Activated T-helper 17 cell treated with anti-CD3 and anti-CD28 coated beads, Interleukin-2, amount 50 U/mL, for 72 hours (primary cell): ENCODE results near the gene SMAP1. TPM values are rescaled to one million over a fixed set of nuclear protein-coding genes. Genes with fewer than 3 reads are reported as not detected.

ENCODE experiments used
- ATAC-seq: fragments of 150-1000 bp; cut with Tn5 transposase; replicated peaks from 2 replicates; pipeline ENCODE4 v1.10.0; 2021; ENCODE audit warnings: mild to moderate bottlenecking, moderate library complexity
- H3K27ac Mint-ChIP-seq: one replicate; pipeline ENCODE4 v1.8.0; 2022; ENCODE audit warnings: mixed read lengths
- H3K27me3 Mint-ChIP-seq: one replicate; pipeline ENCODE4 v1.8.0; 2022; ENCODE audit warnings: mixed read lengths
- H3K36me3 Mint-ChIP-seq: one replicate; pipeline ENCODE4 v1.8.0; 2022; ENCODE audit warnings: low read depth, mild to moderate bottlenecking, mixed read lengths
- H3K4me1 Mint-ChIP-seq: one replicate; pipeline ENCODE4 v1.8.0; 2022; ENCODE audit warnings: mixed read lengths
- H3K4me3 Mint-ChIP-seq: one replicate; pipeline ENCODE4 v1.8.0; 2022; ENCODE audit warnings: mild to moderate bottlenecking, mixed read lengths
- H3K9me3 Mint-ChIP-seq: one replicate; pipeline ENCODE4 v1.8.0; 2022; ENCODE audit warnings: mixed read lengths
- total RNA-seq, 2 donors: library from RNA; stranded (reverse); gene quantifications; one replicate each; pipeline ENCODE4 v1.2.3, GENCODE V29; 2022

Gene SMAP1
- total RNA-seq, 2 donors from 2014 or later, result 24.0 to 39.5 TPM

DNA sequence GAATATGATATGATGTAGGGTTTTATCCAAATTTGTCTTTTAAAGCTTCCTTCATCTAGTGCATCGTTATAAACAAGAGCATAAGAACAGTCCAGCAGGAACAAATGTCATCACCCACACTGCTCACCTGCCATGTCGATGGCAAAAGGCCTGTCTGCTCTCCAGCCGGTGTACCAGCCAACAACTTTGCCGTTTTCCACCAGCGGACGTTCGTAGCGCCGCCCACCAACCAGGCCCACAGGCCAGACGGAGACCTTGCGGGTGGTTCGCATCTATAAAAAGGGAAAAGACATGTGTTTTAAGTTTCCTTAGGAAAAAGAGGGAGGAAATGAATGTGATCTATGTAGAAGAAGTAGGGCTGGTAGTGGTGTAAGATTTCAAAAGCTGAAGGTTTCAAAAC is 226.3 kb downstream of the SMAP1 start:
- no peaks in the 10 kb centered on the region for H3K4me1 Mint-ChIP-seq
- peaks cover 12% of the 10 kb centered on the region for H3K27me3 Mint-ChIP-seq
- no peak for ATAC-seq
- no peak overlapping the region for H3K27ac Mint-ChIP-seq
- no peaks in the 10 kb centered on the region for H3K36me3 Mint-ChIP-seq
- no peaks in the 10 kb centered on the region for H3K9me3 Mint-ChIP-seq
- H3K4me3 Mint-ChIP-seq, result no peak overlapping the region

DNA sequence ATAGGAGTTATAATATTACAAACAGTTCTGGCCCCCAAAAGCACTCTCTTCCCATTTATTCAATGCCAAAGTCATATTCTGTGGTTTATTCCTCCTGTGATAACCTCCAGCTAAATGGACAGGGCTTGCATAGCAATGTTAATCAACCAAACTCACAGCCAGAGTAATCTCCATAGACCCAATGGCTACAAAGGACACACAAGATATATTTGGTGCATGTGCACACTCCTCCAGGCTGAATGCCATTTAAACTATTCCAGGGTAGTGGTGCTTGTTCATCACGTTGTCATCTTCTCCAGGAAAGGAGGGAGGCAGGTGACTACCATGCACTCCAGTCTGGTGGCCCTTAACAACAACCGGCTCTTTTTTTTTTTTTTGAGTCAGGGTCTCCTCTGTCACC is 232.4 kb downstream of the SMAP1 start:
- ATAC-seq, result no peak
- no peak overlapping the region for H3K27ac Mint-ChIP-seq
- no peaks in the 10 kb centered on the region for H3K4me1 Mint-ChIP-seq
- H3K36me3 Mint-ChIP-seq, result no peaks in the 10 kb centered on the region
- peaks cover 9% of the 10 kb centered on the region for H3K27me3 Mint-ChIP-seq
- H3K9me3 Mint-ChIP-seq, result no peaks in the 10 kb centered on the region
- H3K4me3 Mint-ChIP-seq, result no peak overlapping the region

DNA sequence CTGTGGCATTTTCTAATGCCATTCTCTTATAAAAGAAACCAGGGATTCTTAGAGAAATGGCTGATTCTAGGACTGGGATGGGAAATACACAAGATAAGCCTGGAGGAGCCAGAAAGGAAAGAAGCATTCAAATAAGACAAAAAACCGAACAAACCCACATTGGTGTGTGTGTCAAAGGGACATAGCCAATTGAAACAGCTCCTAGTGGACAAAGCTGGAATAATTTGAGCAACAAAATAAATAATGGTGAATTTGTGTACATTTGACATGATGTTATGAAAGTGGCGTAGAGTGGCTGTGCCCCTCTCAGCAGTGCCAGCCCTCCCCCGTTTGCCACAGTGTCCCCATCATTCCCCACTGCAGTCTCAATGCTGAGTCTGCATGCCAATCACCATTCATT is 233.6 kb downstream of the SMAP1 start:
- Mint-ChIP-seq H3K4me1 (no peaks in the 10 kb centered on the region), H3K36me3 (no peaks in the 10 kb centered on the region), H3K4me3 (no peak overlapping the region), H3K9me3 (no peaks in the 10 kb centered on the region), H3K27me3 (peaks cover 9% of the 10 kb centered on the region), H3K27ac (no peak overlapping the region)
- ATAC-seq, result no peak

DNA sequence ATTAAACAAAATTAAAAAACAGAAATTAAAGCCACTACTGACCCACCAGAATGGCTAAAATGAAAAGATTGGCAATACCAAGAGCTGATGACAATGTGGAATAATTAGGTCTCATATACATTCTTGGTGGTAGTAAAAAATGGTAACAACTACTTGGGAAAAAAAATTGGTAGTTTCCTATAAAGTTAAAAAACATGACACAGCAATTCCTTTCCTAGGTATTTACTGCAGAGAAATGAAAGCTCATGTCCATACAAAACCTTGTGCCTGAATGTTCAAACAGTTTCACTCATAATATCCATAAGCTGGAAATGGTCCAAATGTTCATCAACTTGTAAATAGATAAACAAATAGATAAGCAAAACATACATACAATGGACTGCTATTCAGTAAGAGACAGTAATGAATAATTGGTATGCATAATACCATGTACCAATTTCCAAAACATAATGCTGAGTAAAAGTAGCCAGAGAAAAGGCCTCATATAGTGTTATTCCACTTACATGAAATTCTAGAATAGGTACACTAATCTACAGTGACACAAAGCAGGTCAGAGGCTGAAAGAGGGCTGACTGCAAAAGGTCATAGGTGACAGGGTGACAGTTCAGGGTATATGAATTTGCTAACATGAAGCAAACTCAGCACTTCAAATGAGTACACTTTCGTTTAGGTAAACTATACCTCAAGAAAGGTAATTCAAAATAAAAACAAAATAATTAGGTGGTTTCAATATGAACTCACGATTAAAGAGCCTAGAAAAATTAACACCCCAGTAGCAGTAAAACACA is 236.2 kb downstream of the SMAP1 start:
- H3K4me3 Mint-ChIP-seq, result no peak overlapping the region

DNA sequence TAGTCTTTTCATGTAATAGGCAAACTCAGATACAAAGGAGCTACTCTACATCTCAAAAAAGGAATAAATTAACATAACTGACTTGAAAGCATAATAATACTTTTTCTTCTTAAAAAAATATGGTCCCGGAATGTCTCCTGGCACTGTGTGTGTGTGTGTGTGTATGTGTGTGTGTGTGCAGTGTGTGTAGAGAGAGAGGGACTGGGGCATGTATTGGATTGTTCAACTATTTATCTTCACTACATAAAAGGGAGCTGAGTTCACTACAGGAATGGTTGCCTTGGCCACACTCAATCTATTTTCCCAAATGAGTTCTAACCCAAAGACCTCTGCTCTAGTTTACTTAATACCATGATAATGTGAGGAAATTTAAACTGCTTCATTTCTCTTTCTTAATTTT is 238.1 kb downstream of the SMAP1 start:
- no peak for ATAC-seq
- Mint-ChIP-seq H3K27me3 (peaks cover 6% of the 10 kb centered on the region), H3K4me1 (no peaks in the 10 kb centered on the region), H3K36me3 (no peaks in the 10 kb centered on the region), H3K27ac (no peak overlapping the region), H3K4me3 (no peak overlapping the region), H3K9me3 (no peaks in the 10 kb centered on the region)

More for the DNA sequence above, 236.2 kb downstream of the SMAP1 start:
- Mint-ChIP-seq H3K36me3 (no peaks in the 10 kb centered on the region), H3K27me3 (peaks cover 6% of the 10 kb centered on the region), H3K9me3 (no peaks in the 10 kb centered on the region), H3K4me1 (no peaks in the 10 kb centered on the region), H3K27ac (no peak overlapping the region)
- no peak for ATAC-seq

Other genes starting within 250 kb of the SMAP1 start
- 10 to 100 TPM in 1 of 2 donors, 1 to 10 TPM in 1; 9.7 to 10.1 TPM for gene SDHAF4, start 101.0 kb upstream of the SMAP1 start, total RNA-seq